Peyer's patch (tissue), 4 donors: ENCODE measurements around the gene TNFRSF11A.

Experiments used
- CTCF ChIP-seq, 6 experiments: fragments of 450-650 bp in 4 of 6; fragments of 200-600 bp in 2 of 6; sonication (generic) in 1 of 6; IDR thresholded peaks; one replicate each; pipeline ENCODE4 v1.5.1; 2017 to 2019; ENCODE audit warnings: antibody characterized with exemption in 6 of 6, mild to moderate bottlenecking in 3 of 6, moderate library complexity in 1 of 6
- POLR2A ChIP-seq, 2 donors: fragments of 450-650 bp; IDR thresholded peaks; one replicate each; pipeline ENCODE4 v1.5.1; 2017; ENCODE audit warnings: antibody characterized with exemption in 2 of 2, mild to moderate bottlenecking in 2 of 2, moderate library complexity in 2 of 2

GRCh38 chr18:62282188-62282629, 42.9 kb upstream of the TNFRSF11A start:
- no peak for TF ChIP-seq POLR2A (IDR thresholded peaks at IDR 0.05)
- TF ChIP-seq CTCF (IDR thresholded peaks at IDR 0.05): no peak
